T-helper 2 cell (primary cell): ENCODE measurements around the gene GTF2F2.

Source experiments
- DNase-seq, 5 experiments: peaks; one replicate each; pipeline versions ENCODE4 v3.0.0 to v3.0.0-alpha.2; 2012 to 2022

GTF2F2 gene

DNA sequence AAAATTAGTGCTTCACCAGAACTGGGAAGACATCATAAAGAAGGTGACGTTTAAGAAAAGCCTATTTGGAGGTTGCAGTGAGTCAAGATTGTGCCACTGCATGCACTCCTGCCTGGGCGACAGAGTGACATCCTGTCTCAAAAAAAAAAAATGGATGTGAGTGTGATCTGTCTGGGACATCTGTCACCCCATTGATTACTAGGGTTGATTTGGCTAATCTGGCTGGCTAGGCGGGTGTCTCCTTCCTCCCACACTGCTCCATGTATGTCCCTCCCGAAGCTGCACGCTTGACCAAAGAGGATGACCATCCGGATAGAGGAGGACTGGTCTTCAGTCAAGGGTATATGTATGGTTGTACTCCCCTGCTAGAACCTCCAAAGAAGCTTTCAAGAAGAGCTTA lies 2.6 kb downstream of the GTF2F2 start:
- DNase-seq, result no peak

DNA sequence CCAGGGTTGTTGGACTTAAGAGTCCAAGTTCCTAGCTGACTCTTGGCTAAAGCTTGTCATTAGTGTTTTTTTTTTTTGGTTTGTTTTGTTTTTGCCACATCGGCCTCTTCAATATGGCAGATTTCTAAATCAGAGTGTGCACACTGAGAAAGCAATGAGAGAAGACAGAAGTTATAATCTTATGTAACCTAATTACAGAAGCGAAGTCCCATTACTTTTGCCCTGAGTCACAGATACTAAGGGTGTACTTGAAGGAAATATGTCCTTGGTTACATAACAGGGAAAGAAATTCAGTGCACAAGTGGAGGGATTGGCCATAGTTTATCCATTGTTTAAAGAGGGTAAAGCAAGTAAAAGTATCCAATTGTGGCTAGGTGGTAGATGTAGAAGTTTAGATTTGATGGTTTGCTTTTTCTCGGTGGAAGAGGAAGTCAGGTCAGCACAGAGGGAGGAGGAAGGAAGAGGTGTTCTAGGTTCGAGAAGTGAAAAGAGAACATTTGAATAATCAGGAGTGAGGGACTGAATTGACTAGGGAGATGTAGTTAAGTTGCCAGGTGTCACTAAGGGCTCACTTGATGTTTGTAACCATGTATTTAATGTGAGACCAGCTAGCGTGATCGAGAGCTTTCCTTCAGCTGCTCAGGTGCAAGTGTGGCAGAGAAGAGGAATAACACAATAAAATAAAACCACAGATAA lies 12.2 kb downstream of the GTF2F2 start:
- no peak for DNase-seq

GRCh38 chr13:45133396-45134118 lies 13.2 kb downstream of the GTF2F2 start:
- DNase-seq, result no peak

DNA sequence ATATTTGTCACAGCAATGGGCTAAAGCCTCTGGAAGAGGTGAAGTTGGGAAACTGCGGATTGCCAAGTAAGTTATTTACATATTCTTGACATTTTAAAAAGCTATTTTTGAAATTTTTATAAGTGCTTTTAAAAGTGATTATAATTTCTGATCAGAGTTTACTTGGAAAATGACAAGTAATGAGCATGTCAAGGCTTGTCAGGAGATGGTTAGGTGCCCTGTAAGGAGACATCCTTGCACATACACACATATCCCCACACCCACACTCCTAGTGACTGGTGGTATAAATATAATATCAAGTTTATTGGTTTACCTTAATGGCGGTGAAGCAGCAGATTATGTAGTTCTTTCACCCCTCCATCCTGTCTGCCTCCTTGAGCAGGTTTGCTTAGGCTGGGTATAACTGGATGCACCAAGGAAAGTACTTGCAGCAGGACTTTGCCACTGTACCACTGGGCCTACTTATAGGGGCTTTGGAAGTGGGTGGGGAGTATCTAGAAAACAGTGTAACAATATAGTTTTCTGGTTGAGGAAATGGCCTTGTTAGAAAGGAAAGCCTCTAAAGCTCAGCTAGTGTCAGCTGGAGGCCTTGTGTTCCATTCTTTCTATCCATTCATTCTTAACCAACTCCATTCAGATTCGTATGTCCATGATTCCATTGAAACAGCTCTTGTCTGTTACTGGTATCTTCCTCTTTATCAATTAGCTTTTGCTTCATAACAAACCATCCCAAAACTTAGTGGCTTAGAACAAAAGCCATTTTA lies 16.6 kb downstream of the GTF2F2 start:
- no peak for DNase-seq

DNA sequence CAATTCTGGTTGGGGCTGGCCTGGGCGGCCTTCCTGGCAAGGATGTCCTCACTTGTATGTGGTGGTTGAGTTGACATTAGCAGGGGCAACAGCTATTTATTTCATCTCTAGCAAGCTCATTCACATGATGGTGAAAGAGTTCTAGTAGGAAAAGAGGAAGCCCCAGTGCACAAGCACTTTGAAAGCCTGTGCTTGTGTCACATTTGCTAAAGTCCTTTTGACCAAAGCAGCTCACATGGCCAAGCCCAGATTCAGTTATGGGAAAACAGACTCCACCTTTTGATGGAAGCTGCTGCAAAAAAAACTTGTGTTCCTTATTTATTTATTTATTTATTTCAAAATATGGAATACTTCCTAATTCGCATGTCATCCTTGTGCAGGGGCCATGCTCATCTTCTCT lies 17.2 kb downstream of the GTF2F2 start:
- no peak for DNase-seq

GRCh38 chr13:45138282-45138681 lies 18.0 kb downstream of the GTF2F2 start:
- no peak for DNase-seq

DNA sequence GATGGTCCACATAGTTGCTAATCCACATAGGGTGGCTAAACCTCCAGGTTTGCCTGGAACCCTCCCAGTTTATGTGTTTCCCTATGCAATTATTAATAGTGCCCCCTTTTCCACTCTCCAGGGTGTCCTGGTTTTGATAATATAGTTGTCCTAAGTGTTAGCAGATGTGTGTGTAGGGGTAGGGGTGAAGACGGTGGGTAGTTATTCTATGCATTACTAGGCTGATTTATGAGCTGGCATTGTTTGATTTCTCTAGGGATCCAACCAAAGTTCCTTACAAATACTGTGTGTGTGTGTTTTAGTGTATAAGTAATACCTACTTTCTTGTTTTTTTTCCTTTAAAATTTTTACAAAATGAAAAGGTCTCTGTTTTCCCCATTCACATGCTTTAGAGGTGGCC lies 21.1 kb downstream of the GTF2F2 start:
- DNase-seq, result no peak

DNA sequence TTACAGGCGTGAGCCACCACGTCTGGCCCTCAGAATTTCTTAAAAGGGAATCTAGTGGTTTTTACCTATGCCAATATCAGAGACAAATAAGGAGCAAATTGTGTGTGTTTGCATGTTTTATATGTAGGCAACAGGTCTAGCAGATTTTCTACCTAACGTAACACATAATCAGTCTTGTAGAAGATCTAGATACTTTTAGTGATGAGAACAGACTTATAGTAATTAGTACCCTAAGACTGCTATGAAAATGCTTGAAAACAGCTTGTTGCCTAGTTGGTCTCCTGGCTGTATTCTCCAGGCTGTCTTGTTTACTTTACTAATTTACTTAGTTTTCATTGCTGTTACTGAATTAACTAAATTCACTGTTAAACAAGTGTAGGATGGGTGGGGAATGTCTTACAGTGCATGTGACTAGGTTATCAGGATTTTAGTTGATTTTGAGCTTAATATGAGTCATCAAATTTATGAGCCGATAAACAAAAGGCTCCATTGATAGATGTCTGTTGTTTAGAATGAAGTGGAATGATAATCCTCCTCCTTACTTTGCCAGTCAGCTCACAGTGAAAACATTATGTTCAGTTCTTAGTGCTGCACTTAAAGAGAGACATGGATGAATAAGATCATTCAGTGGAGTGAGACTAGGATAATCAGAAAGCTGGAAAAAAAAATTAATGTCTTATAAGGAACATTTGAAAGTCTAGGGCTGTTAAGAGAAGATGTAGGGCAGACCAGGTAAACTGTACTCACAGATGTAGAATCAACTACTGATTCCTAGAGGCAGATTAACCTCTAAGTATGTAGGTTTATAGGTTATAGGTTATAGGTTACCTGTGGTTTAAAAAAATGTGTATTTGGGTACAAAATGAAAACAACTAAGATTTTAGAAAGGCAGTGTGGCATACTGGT lies 22.4 kb downstream of the GTF2F2 start:
- DNase-seq, result no peak

- no peak for DNase-seq
Measured at GRCh38 chr13:45143346-45143751, 23.0 kb downstream of the GTF2F2 start.

DNA sequence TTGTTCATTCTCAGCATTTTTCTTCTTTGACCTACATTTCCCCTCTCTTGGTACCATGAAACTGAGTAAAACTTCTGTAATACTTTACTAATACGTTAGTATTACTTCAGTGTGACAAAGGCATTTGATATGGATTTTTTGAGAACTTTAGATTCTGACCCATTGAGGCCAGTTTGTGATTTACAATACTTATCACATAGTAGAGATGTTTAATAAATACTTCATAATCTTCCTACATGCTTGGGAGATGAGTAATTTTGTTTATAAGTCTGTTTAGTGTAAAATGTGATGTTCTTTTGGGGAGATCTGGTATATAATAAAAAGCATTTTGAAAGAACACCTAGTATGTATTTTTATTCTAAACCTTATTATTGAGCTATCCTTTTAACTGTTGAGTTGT lies 29.7 kb downstream of the GTF2F2 start:
- no peak for DNase-seq

DNA sequence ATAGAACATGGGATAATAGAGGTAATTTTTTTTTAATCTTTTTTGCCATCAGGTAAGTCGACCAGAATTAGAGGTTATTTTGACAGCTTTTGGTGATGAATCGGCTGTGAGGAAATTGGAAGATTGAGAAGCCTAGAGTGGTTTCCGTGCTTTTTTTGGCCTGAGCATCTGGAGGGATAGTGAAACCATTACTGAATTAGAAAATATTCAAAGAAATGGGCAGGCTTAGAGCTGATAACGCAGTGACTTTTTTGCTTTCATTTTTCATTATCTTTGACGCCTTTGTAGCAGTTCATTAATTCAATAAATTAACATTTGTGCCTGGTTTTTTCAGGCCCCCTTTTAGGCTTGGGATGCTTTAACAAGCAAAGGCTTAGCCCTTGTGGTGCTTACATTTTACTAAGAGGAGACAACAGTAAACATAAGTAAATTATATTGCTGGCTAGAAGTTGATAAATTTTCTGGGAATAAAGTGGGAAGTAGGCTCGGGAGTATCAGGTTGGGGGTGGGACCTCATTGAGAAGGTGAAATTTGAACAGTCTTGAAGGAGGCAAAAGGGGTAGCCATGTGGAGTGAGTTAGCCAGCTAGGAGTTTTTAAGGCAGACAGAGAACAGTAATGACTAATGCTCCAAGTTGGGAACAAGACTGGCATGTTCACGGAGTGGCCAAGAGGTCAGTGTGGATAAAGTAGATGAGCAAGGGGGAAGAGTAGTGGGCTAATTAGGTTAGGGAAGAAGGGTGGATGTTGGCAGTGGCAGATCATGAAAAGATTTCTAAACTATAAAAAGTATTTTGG lies 36.5 kb downstream of the GTF2F2 start:
- DNase-seq, result no peak

- DNase-seq, result no peak
Measured at GRCh38 chr13:45162194-45162593, 41.9 kb downstream of the GTF2F2 start.

DNA sequence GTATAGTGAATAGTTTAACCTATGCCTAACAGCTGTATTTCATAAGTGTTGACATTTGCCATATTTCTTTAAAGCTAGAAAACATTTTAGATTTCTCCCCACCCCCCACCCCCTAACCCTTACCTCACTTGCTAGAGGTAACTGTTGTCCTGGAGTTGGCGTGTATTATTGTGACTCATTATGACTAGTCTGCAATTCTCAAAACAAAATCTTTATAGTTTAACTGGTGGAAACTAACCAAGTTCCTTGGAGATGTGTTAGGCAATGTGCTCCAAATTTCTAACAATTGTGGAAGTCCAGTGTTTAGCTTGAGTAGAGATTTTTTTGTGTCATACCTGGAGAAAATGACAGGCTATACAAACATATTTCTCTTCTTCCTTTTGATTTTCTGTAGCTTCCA lies 42.5 kb downstream of the GTF2F2 start:
- no peak for DNase-seq

GRCh38 chr13:45166858-45167257 lies 46.5 kb downstream of the GTF2F2 start:
- DNase-seq, result no peak

- no peak for DNase-seq
Measured at GRCh38 chr13:45167611-45168554, 47.6 kb downstream of the GTF2F2 start.

DNA sequence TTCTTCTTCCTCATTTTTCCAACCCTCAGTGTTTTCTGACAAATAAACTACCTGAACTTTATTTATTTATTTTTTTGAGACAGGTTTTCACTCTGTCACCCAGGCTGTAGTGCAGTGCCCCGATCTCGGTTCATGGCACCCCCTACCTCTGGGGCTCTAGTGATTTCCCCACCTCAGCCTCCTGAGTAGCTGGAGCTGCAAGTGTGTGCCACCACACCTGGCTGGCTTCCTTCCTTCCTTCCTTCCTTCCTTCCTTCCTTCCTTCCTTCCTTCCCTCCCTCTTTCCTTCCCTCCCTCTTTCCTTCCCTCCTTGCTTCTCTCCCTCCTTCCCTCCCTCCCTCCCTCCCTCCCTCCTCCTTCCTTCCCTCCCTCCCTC lies 48.2 kb downstream of the GTF2F2 start:
- DNase-seq, result no peak

DNA sequence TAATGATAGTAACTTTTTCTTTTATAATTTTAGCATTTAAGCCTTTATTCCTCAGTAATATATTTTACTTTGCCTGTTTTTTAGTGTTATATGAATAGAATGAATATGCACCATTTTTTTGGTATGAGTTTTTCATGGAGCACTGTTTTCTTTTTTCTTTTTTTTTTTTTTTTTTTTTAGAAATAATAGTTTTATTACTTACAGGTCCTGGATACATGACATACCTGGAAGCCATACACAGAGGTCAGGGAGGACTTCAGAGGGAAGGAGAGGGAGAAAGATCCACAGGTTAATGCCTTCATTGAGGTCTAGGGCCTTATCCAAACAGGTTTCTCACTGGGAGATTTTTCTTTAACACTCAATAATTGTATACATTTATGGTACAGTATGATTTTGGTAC lies 54.2 kb downstream of the GTF2F2 start:
- no peak for DNase-seq

- DNase-seq, result no peak
Measured at GRCh38 chr13:45178349-45179162, 58.2 kb downstream of the GTF2F2 start.

DNA sequence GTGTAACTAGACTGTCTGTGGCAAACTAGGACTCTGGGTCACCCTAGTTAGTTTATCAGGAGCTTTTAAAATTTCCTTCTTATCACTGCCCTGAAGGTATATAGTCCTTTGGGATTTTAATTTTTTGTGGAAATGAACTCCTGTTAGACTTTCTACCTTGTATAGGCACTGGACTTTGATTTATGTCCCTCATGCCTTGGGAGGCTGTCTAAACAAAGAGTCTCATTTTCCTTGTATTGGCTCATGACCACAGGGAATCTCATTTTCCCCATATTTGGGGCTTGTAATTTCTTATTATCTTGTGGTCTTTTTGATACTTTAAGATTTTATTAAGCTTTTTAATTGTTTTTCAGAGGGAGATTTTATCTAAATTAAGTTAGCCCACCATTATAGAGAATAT lies 59.1 kb downstream of the GTF2F2 start:
- no peak for DNase-seq

GRCh38 chr13:45180303-45180702 lies 60.0 kb downstream of the GTF2F2 start:
- no peak for DNase-seq
